Ishikawa (cell line): ENCODE measurements around the gene TOMM40L.

Experiments used
- CEBPB ChIP-seq: IDR thresholded peaks from 2 replicates; pipeline ENCODE4 v1.6.1; 2012
- CREB1 ChIP-seq: IDR thresholded peaks from 2 replicates; pipeline ENCODE4 v1.6.1; 2012; ENCODE audit warnings: low read depth
- EGR1 ChIP-seq: IDR thresholded peaks from 2 replicates; pipeline ENCODE4 v1.6.1; 2012
- EP300 ChIP-seq: IDR thresholded peaks from 2 replicates; pipeline ENCODE4 v1.6.1; 2012; ENCODE audit warnings: borderline replicate concordance
- FOXM1 ChIP-seq: IDR thresholded peaks from 2 replicates; pipeline ENCODE4 v1.6.1; 2012; ENCODE audit warnings: low read depth, borderline replicate concordance
- MAX ChIP-seq: IDR thresholded peaks from 2 replicates; pipeline ENCODE4 v1.6.1; 2012
- RAD21 ChIP-seq: IDR thresholded peaks from 2 replicates; pipeline ENCODE4 v1.6.1; 2012; ENCODE audit warnings: low read depth
- REST ChIP-seq: IDR thresholded peaks from 2 replicates; pipeline ENCODE4 v1.6.1; 2012; ENCODE audit warnings: low read depth, mild to moderate bottlenecking
- TAF1 ChIP-seq: IDR thresholded peaks from 2 replicates; pipeline ENCODE4 v1.6.1; 2012; ENCODE audit warnings: low read depth, mild to moderate bottlenecking
- TEAD4 ChIP-seq: IDR thresholded peaks from 2 replicates; pipeline ENCODE4 v1.6.1; 2012
- USF1 ChIP-seq: IDR thresholded peaks from 2 replicates; pipeline ENCODE4 v1.6.1; 2012
- YY1 ChIP-seq: IDR thresholded peaks from 2 replicates; pipeline ENCODE4 v1.6.1; 2012; ENCODE audit warnings: low read depth
- ZBTB7A ChIP-seq: IDR thresholded peaks from 2 replicates; pipeline ENCODE4 v1.6.1; 2012; ENCODE audit warnings: low read depth

- TF ChIP-seq REST: no peak
- no peak for TF ChIP-seq EGR1
- TF ChIP-seq CEBPB: no peak
- no peak for TF ChIP-seq RAD21
- no peak for TF ChIP-seq YY1
- TF ChIP-seq TAF1: no peak
- TF ChIP-seq CREB1: no peak
- no peak for TF ChIP-seq MAX
- TF ChIP-seq USF1: no peak
- TF ChIP-seq EP300: no peak
- no peak for TF ChIP-seq ZBTB7A
- no peak for TF ChIP-seq TEAD4
- TF ChIP-seq FOXM1: no peak
Observed at GRCh38 chr1:161182214-161182613, 43.6 kb upstream of the TOMM40L start.
